Cardiac fibroblast (primary cell): Measurements from ENCODE around the gene CDH22.
A peak's percentile ranks its signal among the peaks of the same experiment; 100 is the strongest.

ENCODE experiments used
- DNase-seq, 2 donors: peaks; one replicate each; pipeline versions ENCODE4 v3.0.0 to v3.0.0-alpha.2; 2010; ENCODE audit warnings: low read depth in 2 of 2
- H3K4me3 ChIP-seq, 2 donors: replicated peaks in 1 of 2; 1 replicate in 1 of 2; 2 replicates in 1 of 2; pipeline ENCODE4 v1.5.1; 2011; ENCODE audit warnings: low read depth in 2 of 2, low read length in 2 of 2, mild to moderate bottlenecking in 2 of 2, moderate library complexity in 1 of 2
- CTCF ChIP-seq: IDR thresholded peaks from one replicate; pipeline ENCODE4 v1.5.1; 2011; ENCODE audit warnings: low read depth, mild to moderate bottlenecking, low read length, inconsistent platforms

Gene CDH22

DNA sequence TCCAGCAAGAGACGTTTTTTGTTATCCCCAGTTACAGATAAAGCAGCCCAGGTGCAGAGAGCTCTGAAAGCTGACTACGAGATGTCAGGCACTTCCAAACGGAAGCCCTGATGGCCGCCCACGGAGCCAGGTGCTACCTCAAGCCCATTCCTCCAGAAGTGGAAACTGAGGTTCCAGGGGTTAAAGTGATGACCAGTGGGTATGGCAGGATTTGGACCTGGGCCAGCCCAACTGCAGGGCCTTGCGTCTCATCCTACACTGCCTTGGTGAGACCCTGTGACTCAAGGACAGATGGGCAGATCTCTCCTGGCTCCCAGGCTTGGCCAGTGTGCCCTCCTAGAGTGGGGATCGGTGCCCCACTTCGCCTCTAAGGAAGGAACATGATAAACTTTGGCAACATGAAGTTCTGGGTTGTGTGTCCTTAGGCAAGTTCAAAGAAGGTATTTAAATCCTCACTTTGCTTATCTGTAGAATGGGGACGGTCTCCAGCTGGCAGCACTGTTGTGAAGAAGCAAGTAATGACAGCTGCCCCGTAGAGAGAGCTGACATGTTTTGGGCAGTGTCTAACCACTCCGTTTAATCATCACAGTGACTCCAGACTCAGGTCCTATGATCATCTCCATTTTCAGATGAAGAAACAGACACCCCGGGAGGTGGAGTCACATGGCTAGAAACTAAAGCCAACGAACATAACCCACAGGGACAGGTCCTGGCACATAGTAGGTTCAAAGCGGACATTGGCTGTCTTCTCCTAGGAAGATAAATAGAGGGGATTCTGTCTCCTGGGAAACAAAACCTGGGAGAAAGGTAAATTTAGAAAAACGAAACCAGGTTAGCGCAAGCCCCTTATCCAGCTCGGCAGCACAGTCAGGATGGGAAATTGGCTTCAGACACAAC is 34.4 kb upstream of the CDH22 start:
- H3K4me3 ChIP-seq: no peak overlapping the region
- TF ChIP-seq CTCF: no peak
- peak in 1 of 2 donors; percentile 10 for DNase-seq

GRCh38 chr20:46342010-46342378 is 33.7 kb upstream of the CDH22 start:
- no peak overlapping the region for H3K4me3 ChIP-seq
- no peak for TF ChIP-seq CTCF
- DNase-seq: no peak

GRCh38 chr20:46341074-46342009 is 33.0 kb upstream of the CDH22 start:
- H3K4me3 ChIP-seq: no peak overlapping the region
- no peak for TF ChIP-seq CTCF
- no peak for DNase-seq

GRCh38 chr20:46339037-46339436 is 30.7 kb upstream of the CDH22 start:
- TF ChIP-seq CTCF: no peak
- no peak for DNase-seq
- no peak overlapping the region for H3K4me3 ChIP-seq

DNA sequence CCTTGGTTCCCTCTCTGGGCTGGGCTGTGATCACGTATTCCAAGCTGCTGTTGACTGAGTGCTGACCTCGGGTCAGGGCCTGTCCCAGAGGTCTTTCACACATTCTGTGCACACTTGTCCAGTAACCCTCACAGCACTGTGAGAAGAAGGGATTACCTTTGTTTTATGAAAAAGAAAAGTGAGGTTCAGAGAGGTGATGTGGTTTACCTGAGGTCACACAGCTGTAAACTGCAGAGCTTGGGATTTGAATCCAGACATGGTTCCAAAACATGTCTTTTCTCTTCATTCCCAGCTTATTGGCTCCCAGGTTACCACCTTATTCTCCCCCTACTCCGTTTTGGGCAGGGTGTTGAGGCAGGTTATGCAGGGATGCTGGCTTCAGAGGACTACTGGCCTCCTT is 28.4 kb upstream of the CDH22 start:
- no peak for TF ChIP-seq CTCF
- DNase-seq: no peak

GRCh38 chr20:46334303-46334904 is 26.1 kb upstream of the CDH22 start:
- no peak for TF ChIP-seq CTCF
- no peak overlapping the region for H3K4me3 ChIP-seq
- no peak for DNase-seq

More for the DNA sequence above, 28.4 kb upstream of the CDH22 start:
- no peak overlapping the region for H3K4me3 ChIP-seq
